Measurements from ENCODE around the gene TCN2. TPM values are rescaled to one million over a fixed set of nuclear protein-coding genes. Genes with fewer than 3 reads are reported as not detected.

The TCN2 gene
- total RNA-seq, 4 donors from 2014 or later: 28.7 to 44.2 (median 40.2) TPM

- Histone ChIP-seq H3K9me3 (no peaks in the 10 kb centered on the region), H3K4me3 (no peak overlapping the region), H3K27ac (replicated peaks in 1 of 4) (no peak overlapping the region), H3K36me3 (no peaks in the 10 kb centered on the region), H3K4me1 (no peaks in the 10 kb centered on the region), H3K27me3 (peaks cover 0 to 10% (median 0%) of the 10 kb centered on the region in 4 donors)
- WGBS: 65% methylated on average over 8 of the region's 10 CpGs
- no peak for DNase-seq (ENCODE audit: extremely low spot score)
- intact Hi-C loops (cut with DNase I): no loop called here
- TF ChIP-seq POLR2A (IDR thresholded peaks at IDR 0.05; ENCODE audit: low read depth) (no peak), POLR2AphosphoS5 (IDR thresholded peaks at IDR 0.05) (no peak), EP300 (IDR thresholded peaks at IDR 0.05) (no peak), CTCF (IDR thresholded peaks at IDR 0.05) (no peak)
These were observed 38.7 kb upstream of the TCN2 start for GRCh38 chr22:30568137-30568805.

- DNase-seq (ENCODE audit: extremely low spot score): no peak
- no peak for TF ChIP-seq POLR2AphosphoS5 (IDR thresholded peaks at IDR 0.05)
- TF ChIP-seq CTCF (IDR thresholded peaks at IDR 0.05): no peak
- no peak for TF ChIP-seq POLR2A (IDR thresholded peaks at IDR 0.05; ENCODE audit: low read depth)
- WGBS: 90% methylated on average over 10 of the region's 10 CpGs
- Histone ChIP-seq H3K4me1 (peaks cover 2 to 10% (median 2%) of the 10 kb centered on the region in 4 donors), H3K27ac (replicated peaks in 1 of 4) (no peak overlapping the region), H3K36me3 (no peaks in the 10 kb centered on the region), H3K27me3 (peaks cover 0 to 12% (median 0%) of the 10 kb centered on the region in 4 donors), H3K9me3 (no peaks in the 10 kb centered on the region), H3K4me3 (no peak overlapping the region)
- intact Hi-C loops (cut with DNase I): no loop called here
These were observed 37.2 kb upstream of the TCN2 start for GRCh38 chr22:30569674-30570202.

GRCh38 chr22:30572210-30572609 lies 34.8 kb upstream of the TCN2 start:
- intact Hi-C loops (cut with DNase I): no loop called here
- DNase-seq (ENCODE audit: extremely low spot score): no peak
- Histone ChIP-seq H3K27me3 (peaks cover 0 to 17% (median 0%) of the 10 kb centered on the region in 4 donors), H3K9me3 (no peaks in the 10 kb centered on the region), H3K27ac (replicated peaks in 1 of 4) (no peak overlapping the region), H3K4me1 (peaks cover 8 to 22% (median 18%) of the 10 kb centered on the region in 4 donors), H3K4me3 (no peak overlapping the region), H3K36me3 (peaks cover 10 to 21% (median 18%) of the 10 kb centered on the region in 4 donors)
- WGBS: 87% methylated on average over 4 of the region's 6 CpGs
- no peak for TF ChIP-seq POLR2AphosphoS5 (IDR thresholded peaks at IDR 0.05)
- TF ChIP-seq POLR2A (IDR thresholded peaks at IDR 0.05; ENCODE audit: low read depth): no peak
- TF ChIP-seq CTCF (IDR thresholded peaks at IDR 0.05): no peak
- no peak for TF ChIP-seq EP300 (IDR thresholded peaks at IDR 0.05)

- intact Hi-C loops (cut with DNase I): no loop called here
- Histone ChIP-seq H3K27me3 (peaks cover 0 to 13% (median 0%) of the 10 kb centered on the region in 4 donors), H3K9me3 (no peaks in the 10 kb centered on the region), H3K27ac (replicated peaks in 1 of 4) (no peak overlapping the region), H3K4me3 (no peak overlapping the region), H3K36me3 (peaks cover 18 to 29% (median 26%) of the 10 kb centered on the region in 4 donors), H3K4me1 (peaks cover 8 to 22% (median 18%) of the 10 kb centered on the region in 4 donors)
- no peak for DNase-seq (ENCODE audit: extremely low spot score)
- 44% methylated on average over 7 of the region's 12 CpGs for WGBS
- TF ChIP-seq EP300 (IDR thresholded peaks at IDR 0.05): no peak
These were observed 34.0 kb upstream of the TCN2 start for GRCh38 chr22:30572840-30573593.

- no peaks in the 10 kb centered on the region for H3K9me3 ChIP-seq
- peaks cover 0 to 7% (median 0%) of the 10 kb centered on the region in 4 donors for H3K27me3 ChIP-seq
- peaks cover 8 to 22% (median 18%) of the 10 kb centered on the region in 4 donors for H3K4me1 ChIP-seq
- peaks cover 24 to 35% (median 33%) of the 10 kb centered on the region in 4 donors for H3K36me3 ChIP-seq
- intact Hi-C loops (cut with DNase I): no loop called here
- no peak for DNase-seq (ENCODE audit: extremely low spot score)
- WGBS: 55% methylated on average over 5 of the region's 7 CpGs
- H3K27ac ChIP-seq (replicated peaks in 1 of 4): peak overlapping the region in 3 of 4 donors; percentile 19 to 62 (median 20)
- TF ChIP-seq POLR2A (IDR thresholded peaks at IDR 0.05; ENCODE audit: low read depth): no peak
- TF ChIP-seq EP300 (IDR thresholded peaks at IDR 0.05): no peak
- no peak for TF ChIP-seq POLR2AphosphoS5 (IDR thresholded peaks at IDR 0.05)
- H3K4me3 ChIP-seq: peak overlapping the region in 3 of 4 donors; percentile 20 to 27 (median 25)
These were observed 33.3 kb upstream of the TCN2 start for GRCh38 chr22:30573594-30574094.

All from esophagus muscularis mucosa (tissue), 4 donors.